Islet of Langerhans (tissue), 1 donor: ENCODE measurements around the gene RGL3.
"Not testable (repeated sequence)": the region's sequence is repeated elsewhere in the genome, so short reads cannot be mapped to it uniquely, and the experiment has no call there.

ENCODE experiments used
- FAIRE-seq: peaks from one replicate; lab custom pipeline; 2011; peaks lifted over from hg19 to GRCh38; lab: Jason Lieb, UNC

Gene RGL3

GRCh38 chr19:11418549-11419506 is at the start of gene RGL3:
Gene RGL3 (minus strand): TSS chr19:11419314. CDS start chr19:11419278, 36 bp downstream.
- no peak for FAIRE-seq

GRCh38 chr19:11468266-11468845 is 49.2 kb upstream of the RGL3 start:
- not testable (repeated sequence) for FAIRE-seq

DNA sequence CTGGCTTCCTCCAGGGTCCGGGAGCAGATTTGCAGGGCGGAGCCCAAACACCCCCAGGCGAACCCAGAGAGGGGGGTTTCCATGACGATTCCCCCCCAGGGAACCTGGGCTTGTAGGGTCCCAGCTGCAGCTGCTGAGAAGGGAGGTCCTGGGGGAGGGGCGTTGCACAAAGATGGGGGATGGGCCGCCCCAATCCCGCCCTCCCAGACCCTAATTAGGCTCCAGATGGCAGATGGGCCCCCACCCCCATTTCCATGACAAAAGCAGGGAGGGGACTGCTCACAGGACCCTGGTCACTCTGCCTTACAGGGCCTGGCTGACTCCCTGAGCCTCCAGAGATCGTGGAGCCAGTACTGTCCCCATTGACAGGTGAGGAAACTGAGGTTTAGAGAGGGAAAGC is 46.5 kb upstream of the RGL3 start:
- FAIRE-seq = no peak

GRCh38 chr19:11464333-11465265 is 45.5 kb upstream of the RGL3 start:
- FAIRE-seq = no peak

DNA sequence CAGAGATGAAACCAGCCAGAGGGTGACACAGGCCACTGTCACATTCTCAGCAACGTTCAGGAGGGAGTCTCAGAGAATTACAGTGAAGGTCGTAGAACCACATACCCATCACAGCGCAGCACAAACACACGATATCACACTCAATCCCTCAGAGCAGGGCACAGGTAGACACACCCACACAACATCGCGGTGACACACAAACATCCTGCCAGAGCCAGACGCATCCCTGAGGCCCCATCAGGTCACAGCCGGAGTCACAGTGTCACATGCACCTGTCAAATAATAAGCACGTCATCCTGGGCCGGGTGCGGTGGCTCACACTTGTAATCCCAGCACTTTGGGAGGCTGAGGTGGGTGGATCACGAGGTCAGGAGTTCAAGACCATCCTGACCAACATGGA is 44.3 kb upstream of the RGL3 start:
- FAIRE-seq = no peak

DNA sequence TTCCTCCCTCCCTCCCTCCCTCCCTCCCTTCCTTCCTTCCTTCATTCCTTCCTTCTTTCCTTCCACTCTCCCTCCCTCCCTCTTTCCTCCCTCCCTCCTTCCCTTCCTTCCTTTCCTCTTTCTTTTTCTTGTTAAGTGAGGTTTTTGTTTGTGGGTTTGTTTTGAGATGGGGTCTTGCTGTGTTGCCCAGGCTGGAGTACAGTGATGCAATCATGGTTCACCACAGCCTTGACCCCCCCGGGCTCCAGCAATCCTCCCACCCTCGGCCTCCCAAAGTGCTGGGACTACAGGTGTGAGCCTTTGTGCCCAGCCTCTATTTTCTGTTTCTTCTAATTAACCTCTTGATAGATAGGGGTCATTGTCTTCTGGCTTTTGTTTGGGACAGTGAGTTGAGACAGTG is 42.3 kb upstream of the RGL3 start:
- no peak for FAIRE-seq

GRCh38 chr19:11460207-11460606 is 41.1 kb upstream of the RGL3 start:
- FAIRE-seq = no peak

DNA sequence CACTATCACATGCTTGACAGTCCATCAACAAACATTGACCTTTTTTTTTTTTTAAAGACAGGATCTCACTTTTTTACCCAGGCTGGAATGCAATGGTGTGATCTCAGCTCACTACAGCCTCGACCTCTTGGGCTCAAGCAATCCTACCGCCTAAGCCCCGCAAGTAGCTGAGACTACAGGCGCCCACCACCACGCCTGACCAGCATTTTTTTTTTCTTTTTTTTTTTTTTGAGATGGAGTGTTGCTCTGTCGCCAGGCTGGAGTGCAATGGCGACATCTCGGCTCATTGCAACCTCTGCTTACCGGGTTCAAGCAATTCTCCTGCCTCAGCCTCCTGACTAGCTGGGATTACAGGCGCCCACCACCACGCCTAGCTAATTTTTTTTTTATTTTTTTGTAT is 39.8 kb upstream of the RGL3 start:
- not testable (repeated sequence) for FAIRE-seq

DNA sequence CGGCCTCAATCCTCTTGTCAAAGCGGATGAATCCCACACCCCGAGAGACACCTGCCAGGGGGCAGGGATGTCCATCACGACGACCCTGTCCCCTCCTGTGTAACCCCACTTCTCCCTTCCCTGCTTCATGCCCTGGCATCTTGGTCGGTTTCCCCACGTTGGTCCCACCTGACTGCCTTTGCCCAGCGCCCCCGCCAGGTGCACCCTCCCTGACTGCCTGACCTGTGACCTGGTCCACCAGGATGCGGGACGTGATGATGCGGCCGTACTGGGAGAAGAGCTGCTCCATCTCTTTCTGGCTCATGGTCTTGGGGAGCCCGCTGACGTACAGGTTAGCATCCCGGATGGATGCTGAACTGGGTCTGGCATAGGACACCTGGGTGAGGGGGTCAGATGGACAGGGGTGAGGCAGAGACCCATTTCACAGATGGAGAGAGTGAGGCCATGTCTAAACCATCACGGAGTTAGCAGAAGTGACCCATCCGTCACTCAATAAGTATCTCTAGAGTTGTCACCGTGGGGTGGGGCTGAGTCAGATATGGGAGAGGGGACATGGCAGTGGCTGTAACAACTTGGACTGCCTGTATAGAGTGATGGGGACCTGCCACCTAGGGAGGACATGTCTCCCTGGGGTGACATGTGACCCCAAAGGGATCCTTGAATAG is 39.3 kb upstream of the RGL3 start:
- FAIRE-seq = no peak

GRCh38 chr19:11457831-11458230 is 38.7 kb upstream of the RGL3 start:
- no peak for FAIRE-seq

DNA sequence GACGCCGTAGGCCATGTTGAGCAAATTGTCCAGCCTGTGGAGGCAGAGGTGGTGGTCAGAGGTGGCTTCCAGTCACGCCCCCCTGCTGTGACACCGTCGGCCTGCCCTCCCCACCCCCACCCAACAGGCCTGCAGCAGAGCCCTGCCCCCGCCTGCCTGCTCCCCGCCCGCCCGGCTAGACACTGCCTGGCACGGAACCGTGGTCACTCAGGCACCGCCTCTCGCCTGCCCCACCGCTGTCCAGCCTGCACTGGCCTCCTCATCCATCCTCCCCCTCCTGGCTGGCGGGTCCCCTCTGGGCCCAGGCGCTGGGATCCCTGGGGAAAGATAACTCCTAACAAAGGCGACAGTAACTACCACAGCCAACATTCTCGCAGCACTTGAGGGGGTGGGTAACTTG is 38.0 kb upstream of the RGL3 start:
- FAIRE-seq = no peak

DNA sequence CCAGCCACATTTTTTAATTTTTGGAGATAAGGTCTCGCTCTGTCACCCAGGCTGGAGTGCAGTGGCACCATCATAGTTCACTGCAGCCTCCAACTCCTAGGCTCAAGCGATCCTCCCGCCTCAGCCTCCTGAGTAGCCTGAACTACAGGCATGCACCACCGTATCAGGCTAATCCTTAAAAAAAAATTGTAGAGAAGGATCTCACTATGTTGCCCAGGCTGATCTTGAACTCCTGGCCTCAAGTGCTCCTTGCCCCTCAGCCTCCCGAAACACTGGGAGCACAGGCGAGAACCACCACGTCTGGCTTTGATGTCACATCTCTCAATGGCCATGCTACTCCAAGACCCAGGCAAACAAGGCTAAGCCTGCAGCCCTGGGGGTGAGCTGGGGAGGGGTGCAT is 37.5 kb upstream of the RGL3 start:
- no peak for FAIRE-seq

GRCh38 chr19:11455233-11455554 is 36.1 kb upstream of the RGL3 start:
- FAIRE-seq = not testable (repeated sequence)

DNA sequence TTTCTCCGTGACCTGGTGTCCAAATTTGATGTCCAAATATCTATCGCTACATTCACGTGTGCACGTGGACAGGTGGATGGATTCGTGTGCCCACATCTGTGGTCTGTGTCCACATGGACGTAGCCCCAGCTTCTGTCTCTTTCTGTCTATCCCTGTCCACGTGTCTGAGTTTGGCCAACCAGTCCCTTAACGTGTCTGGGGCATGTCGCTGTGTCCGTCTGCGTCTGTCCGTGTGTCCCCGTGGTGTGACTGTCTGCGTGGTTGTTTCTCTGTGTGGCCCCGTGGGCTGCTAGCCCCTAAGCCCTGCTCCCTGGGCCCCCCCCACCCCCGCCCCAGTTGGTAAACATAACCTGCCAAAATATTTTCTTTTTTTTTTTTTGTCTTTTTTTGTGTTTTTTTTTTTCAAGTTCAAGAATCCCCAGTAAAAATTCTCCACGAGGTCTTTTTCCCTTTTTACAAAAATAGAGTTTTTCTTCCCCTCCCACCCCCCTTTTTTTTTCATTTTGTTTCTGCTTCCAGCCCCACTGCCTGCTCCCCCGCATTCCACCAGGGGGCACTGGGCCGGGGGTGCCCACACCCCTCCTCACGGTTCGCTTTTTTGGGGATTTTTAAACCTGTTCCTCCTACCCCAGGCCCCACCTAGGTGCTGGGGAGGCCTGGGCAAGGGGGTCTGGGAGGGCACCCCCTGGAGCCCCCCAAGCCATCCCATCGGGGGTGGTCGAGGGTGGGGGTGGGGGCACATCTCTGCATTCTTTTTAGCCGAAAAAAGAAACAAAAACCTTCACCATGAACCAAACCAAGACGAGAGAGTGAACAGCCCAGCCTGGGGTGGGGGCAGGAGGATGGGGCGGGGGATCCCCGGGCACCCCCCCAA is 34.6 kb upstream of the RGL3 start:
- FAIRE-seq = no peak

DNA sequence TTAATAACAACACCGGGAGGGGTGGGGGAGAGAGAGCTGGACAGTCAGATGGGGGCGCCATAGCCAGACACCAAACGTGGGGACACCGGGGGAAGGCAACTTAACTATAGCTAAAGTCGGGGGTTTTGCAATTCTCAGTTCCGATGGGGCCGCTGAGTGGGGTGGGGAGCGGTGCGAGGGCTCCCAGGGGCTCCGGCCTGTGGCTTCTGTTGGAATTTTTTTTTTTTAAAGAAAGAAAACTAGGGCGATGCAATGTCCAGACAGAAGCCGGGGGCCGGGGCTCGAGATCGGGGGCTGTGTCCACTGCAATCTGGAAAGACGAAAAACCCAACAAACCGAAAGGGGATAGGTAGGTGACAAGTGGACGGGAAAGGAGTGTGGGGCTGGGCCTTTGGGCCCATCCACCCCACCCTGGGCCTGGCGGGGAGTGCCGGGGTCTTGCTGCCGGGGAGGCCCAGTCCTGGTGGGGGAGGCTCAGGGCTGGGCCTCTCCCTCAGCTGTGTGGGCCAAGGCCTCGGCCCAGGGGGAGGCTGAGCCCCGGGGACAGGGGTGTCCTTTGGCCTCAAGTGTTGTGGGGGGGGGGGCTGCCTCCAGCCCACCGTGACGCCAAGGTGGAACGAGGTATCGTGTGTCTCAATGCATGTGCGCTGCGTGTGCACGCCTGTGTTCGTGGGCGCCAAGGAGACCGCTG is 33.7 kb upstream of the RGL3 start:
- FAIRE-seq = no peak

DNA sequence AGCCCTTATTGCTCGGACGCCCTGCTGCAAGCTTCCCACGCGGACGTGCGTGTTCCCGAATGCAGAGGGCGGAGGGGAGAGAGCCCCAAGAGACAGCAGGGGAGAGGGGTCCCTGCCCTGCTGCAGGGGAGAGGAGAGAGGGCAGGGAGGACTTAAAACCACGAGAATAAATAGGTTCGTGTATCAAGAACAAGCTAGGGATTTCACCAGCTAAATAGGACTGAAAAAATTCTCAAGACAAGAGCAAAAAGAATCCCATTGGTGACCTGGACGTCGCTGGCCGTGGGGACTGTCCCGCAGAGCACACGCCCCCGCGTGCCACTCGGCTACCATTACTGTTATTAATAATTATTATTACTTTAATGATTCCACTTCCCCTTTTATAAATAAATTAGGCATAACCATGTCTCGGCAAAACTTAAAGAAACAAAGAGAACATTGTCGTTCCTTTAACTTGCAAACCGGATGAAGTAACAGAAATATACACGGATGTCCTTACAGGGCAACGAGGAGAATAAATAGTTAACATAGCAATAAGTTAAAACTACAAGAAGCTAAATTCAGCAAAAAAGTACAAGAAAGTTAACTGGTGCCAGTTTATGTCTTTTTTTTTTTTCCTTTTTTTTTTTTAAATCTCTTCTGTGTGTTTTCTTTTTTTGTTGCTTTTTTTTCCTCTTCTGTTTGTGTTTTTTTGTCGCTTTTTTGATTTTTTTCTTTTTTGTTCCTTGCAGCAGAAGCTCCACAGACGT is 32.9 kb upstream of the RGL3 start:
- no peak for FAIRE-seq

DNA sequence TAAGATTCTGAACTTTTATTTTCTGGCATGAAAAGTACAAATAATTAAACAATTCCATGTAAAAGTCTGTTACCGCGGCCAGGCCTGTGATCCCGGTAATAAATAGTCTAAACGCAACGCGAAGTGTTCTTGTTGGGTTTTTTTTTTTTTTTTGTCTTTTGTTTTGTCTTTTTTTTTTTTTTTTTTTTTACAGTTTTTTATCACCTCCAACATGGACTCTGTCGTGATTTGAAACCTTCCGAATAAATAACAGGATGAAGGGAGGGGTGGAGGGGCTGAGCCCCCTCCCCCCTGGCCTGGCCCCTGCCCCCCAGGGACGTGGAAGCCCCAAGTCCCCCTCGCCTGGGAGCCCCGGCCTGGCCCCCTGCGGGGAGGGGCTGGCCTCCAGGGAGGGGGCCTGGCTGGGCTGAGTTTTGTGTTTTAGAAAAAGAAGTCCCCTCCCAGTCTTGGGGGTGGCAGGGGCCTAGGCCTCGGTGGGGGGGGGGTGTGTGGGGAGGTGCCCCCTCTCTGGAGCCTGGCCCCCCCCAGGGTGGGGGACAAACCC is 32.3 kb upstream of the RGL3 start:
- FAIRE-seq = no peak

- FAIRE-seq = no peak
These were observed 31.6 kb upstream of the RGL3 start for GRCh38 chr19:11450570-11451326.
